Testis (tissue), 2 donors: Measurements from ENCODE around the gene SLC16A14.

Experiments
- POLR2A ChIP-seq: fragments of 450-650 bp; IDR thresholded peaks from one replicate; pipeline ENCODE4 v1.6.1; 2017; ENCODE audit warnings: antibody characterized with exemption, mild to moderate bottlenecking, moderate library complexity
- TF ChIP-seq, protein P1 (sequence below), 3 experiments: fragments of 450-650 bp in 2 of 3; fragments of 200-600 bp in 1 of 3; sonication (generic) in 1 of 3; IDR thresholded peaks; one replicate each; pipeline ENCODE4 v1.5.1; 2016 to 2019; ENCODE audit warnings: antibody characterized with exemption in 3 of 3, mild to moderate bottlenecking in 2 of 3, moderate library complexity in 1 of 3

DNA sequence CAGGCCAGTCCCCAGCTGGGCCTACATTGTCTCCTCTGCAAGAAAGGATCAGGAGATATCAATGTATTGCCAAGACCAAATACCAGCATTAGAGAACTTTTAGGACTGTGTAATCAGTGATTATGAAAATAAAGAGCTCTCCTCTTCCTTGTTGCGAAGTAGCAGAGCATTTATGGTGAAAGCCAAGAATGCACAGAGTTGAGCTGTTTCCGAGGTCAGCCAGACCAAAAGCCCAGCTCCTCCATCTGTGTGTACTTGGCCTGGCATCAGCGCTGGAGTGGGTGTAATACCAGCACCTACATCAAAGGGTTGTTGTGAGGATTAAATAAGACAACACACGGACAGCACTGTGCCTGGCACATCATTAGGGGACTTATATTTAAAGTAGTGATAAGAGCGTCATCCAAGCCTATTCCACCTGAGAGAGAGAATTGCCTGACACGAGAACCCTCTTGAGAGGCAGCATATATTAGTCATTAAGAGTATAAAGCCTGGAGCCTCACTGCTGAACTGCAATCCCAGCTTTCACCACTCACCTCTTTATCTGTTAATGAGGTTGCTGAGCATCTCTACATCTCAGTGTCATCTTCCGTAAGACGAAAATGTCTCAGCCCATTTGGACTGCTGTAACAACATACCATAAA lies 7.4 kb upstream of the SLC16A14 start:
- TF ChIP-seq, protein P1, sequence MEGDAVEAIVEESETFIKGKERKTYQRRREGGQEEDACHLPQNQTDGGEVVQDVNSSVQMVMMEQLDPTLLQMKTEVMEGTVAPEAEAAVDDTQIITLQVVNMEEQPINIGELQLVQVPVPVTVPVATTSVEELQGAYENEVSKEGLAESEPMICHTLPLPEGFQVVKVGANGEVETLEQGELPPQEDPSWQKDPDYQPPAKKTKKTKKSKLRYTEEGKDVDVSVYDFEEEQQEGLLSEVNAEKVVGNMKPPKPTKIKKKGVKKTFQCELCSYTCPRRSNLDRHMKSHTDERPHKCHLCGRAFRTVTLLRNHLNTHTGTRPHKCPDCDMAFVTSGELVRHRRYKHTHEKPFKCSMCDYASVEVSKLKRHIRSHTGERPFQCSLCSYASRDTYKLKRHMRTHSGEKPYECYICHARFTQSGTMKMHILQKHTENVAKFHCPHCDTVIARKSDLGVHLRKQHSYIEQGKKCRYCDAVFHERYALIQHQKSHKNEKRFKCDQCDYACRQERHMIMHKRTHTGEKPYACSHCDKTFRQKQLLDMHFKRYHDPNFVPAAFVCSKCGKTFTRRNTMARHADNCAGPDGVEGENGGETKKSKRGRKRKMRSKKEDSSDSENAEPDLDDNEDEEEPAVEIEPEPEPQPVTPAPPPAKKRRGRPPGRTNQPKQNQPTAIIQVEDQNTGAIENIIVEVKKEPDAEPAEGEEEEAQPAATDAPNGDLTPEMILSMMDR (IDR thresholded peaks at IDR 0.05): no peak
- TF ChIP-seq POLR2A: no peak
